Measurements from ENCODE around the gene TSSC4.

DNA sequence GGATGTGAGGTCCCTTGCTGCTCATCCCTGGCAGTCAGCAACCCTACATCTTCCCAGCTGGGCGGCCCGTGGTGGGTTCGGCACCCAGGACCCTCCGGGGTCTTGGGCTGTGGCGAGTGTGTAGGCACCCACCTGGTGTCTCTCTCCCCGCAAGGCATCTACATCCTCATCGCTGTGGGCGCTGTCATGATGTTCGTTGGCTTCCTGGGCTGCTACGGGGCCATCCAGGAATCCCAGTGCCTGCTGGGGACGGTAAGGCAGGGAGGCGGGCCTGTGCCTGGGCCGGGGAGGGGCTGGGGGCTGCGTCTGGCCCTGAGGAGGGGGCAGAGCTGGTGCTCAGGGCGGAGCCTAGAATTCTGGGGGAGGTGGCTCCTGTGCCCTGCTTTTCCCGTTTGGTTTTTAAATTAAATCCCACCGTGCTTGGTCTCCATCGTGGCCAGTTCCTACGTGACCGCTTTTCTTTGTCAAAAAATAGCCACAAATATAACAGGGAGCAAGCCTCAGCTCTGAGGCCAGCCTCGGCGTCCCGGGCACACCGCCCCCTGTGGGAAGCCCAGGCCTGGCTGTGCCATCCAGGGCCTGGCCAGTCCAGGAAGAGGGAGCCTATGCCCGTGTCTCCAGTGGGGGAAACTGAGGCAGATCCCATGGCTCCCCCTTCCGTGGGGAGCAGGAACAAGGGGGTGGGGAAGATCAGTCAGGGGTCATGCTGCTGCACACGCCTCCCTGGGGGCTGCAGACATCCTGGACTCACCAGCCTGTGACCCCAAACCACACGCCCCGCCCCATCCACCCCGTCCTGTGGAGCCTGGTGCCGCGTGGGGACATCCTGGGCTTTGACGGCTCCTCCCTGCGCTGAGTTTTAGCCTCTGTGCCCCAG, 6.4 kb upstream of the TSSC4 start:
- TF ChIP-seq ZNF274 (IDR thresholded peaks at IDR 0.05; ENCODE audit: low read length) (no peak), ZNF274 (tag by site-specific recombination; IDR thresholded peaks at IDR 0.05; ENCODE audit: borderline replicate concordance) (no peak), ZNF558 (tag by site-specific recombination; IDR thresholded peaks at IDR 0.05) (no peak), ZNF473 (tag by site-specific recombination; IDR thresholded peaks at IDR 0.05) (no peak), ZFP37 (tag by site-specific recombination; IDR thresholded peaks at IDR 0.05) (no peak), ZBTB8A (tag by site-specific recombination; IDR thresholded peaks at IDR 0.05) (no peak), ZNF561 (tag by site-specific recombination; IDR thresholded peaks at IDR 0.05; ENCODE audit: borderline replicate concordance) (no peak), SCRT2 (tag by site-specific recombination; IDR thresholded peaks at IDR 0.05) (no peak), ZNF350 (tag by site-specific recombination; IDR thresholded peaks at IDR 0.05) (no peak)
- TF ChIP-seq, protein P1, sequence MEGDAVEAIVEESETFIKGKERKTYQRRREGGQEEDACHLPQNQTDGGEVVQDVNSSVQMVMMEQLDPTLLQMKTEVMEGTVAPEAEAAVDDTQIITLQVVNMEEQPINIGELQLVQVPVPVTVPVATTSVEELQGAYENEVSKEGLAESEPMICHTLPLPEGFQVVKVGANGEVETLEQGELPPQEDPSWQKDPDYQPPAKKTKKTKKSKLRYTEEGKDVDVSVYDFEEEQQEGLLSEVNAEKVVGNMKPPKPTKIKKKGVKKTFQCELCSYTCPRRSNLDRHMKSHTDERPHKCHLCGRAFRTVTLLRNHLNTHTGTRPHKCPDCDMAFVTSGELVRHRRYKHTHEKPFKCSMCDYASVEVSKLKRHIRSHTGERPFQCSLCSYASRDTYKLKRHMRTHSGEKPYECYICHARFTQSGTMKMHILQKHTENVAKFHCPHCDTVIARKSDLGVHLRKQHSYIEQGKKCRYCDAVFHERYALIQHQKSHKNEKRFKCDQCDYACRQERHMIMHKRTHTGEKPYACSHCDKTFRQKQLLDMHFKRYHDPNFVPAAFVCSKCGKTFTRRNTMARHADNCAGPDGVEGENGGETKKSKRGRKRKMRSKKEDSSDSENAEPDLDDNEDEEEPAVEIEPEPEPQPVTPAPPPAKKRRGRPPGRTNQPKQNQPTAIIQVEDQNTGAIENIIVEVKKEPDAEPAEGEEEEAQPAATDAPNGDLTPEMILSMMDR (tag by site-specific recombination; IDR thresholded peaks at IDR 0.05): no peak
- TF ChIP-seq, protein P2, sequence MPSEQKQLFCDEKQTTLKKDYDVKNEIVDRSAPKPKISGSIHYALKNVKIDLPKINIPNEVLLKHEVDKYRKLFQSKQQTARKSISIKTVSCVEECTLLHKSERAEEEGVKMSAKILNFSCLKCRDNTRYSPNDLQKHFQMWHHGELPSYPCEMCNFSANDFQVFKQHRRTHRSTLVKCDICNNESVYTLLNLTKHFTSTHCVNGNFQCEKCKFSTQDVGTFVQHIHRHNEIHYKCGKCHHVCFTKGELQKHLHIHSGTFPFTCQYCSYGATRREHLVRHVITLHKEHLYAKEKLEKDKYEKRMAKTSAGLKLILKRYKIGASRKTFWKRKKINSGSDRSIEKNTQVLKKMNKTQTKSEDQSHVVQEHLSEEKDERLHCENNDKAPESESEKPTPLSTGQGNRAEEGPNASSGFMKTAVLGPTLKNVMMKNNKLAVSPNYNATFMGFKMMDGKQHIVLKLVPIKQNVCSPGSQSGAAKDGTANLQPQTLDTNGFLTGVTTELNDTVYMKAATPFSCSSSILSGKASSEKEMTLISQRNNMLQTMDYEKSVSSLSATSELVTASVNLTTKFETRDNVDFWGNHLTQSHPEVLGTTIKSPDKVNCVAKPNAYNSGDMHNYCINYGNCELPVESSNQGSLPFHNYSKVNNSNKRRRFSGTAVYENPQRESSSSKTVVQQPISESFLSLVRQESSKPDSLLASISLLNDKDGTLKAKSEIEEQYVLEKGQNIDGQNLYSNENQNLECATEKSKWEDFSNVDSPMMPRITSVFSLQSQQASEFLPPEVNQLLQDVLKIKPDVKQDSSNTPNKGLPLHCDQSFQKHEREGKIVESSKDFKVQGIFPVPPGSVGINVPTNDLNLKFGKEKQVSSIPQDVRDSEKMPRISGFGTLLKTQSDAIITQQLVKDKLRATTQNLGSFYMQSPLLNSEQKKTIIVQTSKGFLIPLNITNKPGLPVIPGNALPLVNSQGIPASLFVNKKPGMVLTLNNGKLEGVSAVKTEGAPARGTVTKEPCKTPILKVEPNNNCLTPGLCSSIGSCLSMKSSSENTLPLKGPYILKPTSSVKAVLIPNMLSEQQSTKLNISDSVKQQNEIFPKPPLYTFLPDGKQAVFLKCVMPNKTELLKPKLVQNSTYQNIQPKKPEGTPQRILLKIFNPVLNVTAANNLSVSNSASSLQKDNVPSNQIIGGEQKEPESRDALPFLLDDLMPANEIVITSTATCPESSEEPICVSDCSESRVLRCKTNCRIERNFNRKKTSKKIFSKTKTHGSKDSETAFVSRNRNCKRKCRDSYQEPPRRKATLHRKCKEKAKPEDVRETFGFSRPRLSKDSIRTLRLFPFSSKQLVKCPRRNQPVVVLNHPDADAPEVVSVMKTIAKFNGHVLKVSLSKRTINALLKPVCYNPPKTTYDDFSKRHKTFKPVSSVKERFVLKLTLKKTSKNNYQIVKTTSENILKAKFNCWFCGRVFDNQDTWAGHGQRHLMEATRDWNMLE (tag by site-specific recombination; conservative IDR thresholded peaks at IDR 0.05; ENCODE audit: low read depth): no peak
- TF ChIP-seq, protein P3, sequence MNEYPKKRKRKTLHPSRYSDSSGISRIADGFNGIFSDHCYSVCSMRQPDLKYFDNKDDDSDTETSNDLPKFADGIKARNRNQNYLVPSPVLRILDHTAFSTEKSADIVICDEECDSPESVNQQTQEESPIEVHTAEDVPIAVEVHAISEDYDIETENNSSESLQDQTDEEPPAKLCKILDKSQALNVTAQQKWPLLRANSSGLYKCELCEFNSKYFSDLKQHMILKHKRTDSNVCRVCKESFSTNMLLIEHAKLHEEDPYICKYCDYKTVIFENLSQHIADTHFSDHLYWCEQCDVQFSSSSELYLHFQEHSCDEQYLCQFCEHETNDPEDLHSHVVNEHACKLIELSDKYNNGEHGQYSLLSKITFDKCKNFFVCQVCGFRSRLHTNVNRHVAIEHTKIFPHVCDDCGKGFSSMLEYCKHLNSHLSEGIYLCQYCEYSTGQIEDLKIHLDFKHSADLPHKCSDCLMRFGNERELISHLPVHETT (tag by site-specific recombination; IDR thresholded peaks at IDR 0.05): no peak
- TF ChIP-seq, protein P4, sequence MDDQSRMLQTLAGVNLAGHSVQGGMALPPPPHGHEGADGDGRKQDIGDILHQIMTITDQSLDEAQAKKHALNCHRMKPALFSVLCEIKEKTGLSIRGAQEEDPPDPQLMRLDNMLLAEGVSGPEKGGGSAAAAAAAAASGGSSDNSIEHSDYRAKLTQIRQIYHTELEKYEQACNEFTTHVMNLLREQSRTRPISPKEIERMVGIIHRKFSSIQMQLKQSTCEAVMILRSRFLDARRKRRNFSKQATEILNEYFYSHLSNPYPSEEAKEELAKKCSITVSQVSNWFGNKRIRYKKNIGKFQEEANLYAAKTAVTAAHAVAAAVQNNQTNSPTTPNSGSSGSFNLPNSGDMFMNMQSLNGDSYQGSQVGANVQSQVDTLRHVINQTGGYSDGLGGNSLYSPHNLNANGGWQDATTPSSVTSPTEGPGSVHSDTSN (CRISPR knock-in tag; IDR thresholded peaks at IDR 0.05): no peak
